ENCODE measurements around the gene CYP26B1.

CYP26B1 gene

DNA sequence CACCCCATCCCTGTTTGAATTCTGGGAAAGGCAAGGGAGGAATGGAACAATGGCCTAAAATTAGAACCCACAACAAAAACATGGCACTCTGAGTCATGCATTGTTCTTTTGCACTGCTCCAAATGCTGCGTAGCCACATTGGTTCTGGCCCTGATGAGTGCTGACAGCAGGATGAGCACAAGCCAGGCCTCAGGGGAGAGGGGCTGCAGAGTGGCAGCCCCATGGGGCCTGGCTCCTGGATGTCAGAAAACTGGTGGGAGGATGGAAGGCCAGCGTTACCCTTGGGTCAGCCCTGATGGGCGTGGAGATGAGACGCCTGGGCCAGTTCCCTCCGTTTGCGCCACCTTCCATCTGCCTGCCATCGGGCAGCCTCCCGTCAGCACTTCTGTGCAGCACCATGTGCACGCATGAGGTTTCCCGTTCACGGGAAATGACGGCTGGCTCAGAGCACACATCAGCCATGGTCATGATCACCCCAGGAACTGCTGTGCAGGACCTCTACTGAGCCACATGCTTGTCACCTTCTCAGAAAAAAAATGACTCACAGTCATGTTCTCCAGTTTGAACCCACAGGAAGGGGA, 65.6 kb downstream of the CYP26B1 start:
- no peak for DNase-seq (ENCODE audit: low read depth in 2 of 2)

DNA sequence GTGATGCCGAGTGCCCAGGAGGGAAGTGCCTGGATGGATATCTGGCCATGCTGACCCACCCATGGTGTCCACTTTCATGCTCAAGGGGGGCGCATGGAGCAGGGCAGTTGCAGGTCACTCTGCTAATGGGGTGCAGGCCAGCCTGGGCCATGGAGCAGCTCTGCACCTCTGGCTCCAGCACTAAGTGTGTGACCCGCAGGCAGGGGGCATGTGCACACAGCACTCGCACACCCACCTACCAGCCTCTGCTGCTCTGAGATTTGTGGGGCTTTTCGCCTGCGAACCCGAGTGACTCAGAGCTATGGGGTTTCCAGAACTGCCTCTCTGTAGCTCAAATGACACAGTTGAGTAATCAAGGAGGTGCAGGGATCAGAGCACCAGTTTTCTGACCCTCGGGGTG, 66.2 kb downstream of the CYP26B1 start:
- DNase-seq (ENCODE audit: low read depth in 2 of 2) = no peak

DNA sequence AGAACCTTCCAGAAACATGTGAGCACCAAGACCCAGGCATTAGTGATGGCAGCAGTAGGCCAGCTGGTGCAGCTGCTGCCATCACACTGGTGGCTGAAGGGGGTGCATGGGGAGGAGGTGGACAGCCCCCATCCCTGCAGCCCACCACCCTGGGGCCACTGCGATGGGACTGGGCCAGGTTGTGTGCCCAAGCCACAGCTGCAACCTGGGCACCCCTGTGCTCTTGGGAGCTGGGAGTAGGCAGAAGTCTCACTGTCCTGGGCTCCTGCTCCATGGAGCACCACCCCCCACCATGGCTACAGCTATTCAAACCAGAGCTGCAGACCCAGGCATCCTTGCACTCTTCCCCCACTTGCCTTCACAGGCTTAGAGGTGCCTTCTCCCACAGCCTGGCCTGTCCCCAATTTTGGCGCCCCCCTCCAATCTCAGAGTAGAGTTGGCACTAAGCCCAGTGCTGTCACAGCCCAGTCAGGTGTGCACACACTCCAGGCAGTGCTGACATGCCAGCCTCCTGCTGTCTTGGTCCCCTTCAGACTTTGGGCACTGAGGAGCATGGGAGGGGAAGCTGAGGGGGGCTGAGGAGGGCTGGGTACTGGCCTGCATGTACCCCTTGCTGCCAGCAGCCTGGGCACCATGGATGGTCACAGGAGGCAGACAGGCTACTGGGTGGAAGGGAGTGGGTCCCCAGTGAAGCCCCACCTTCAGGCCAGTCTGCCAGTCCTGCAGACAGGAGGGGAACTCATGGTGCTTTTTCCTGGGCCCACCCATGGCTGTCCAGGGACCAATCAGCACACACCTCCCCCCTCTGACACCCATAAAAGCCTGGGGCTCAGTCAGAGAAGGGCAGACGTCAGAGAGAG, 67.1 kb downstream of the CYP26B1 start:
- no peak for DNase-seq (ENCODE audit: low read depth in 2 of 2)
